Epithelial cell of esophagus (primary cell): ENCODE data around the gene CYTH4.

ENCODE experiments used
- DNase-seq: peaks from one replicate; pipeline ENCODE4 v3.0.0; 2010; ENCODE audit warnings: low read depth
- H3K4me3 ChIP-seq: 2 replicates; pipeline ENCODE4 v1.5.1; 2011; ENCODE audit warnings: mild to moderate bottlenecking, low read length, control low read depth
- CTCF ChIP-seq: IDR thresholded peaks from 2 replicates; pipeline ENCODE4 v1.5.1; 2011; ENCODE audit warnings: low read depth, mild to moderate bottlenecking, low read length, control low read depth, inconsistent platforms; ENCODE audit not compliant: insufficient read depth; ENCODE audit errors: missing control alignments

Gene CYTH4

GRCh38 chr22:37333724-37334460, 51.6 kb downstream of the CYTH4 start:
- no peak for TF ChIP-seq CTCF
- no peak for DNase-seq
- no peak overlapping the region for H3K4me3 ChIP-seq

- TF ChIP-seq CTCF = no peak
- no peak overlapping the region for H3K4me3 ChIP-seq
- DNase-seq = no peak
These were observed 52.2 kb downstream of the CYTH4 start for GRCh38 chr22:37334461-37334858.

GRCh38 chr22:37334859-37335805, 52.8 kb downstream of the CYTH4 start:
- no peak overlapping the region for H3K4me3 ChIP-seq
- no peak for DNase-seq
- no peak for TF ChIP-seq CTCF

GRCh38 chr22:37335806-37336199, 53.5 kb downstream of the CYTH4 start:
- DNase-seq = no peak
- TF ChIP-seq CTCF = no peak
- H3K4me3 ChIP-seq = no peak overlapping the region

GRCh38 chr22:37336579-37336978, 54.3 kb downstream of the CYTH4 start:
- H3K4me3 ChIP-seq = no peak overlapping the region
- no peak for DNase-seq

More at GRCh38 chr22:37336579-37336978, 54.3 kb downstream of the CYTH4 start:
- no peak for TF ChIP-seq CTCF
